Thoracic aorta (tissue), 2 donors: ENCODE data around the gene WNT7A. TPM values are rescaled to one million over a fixed set of nuclear protein-coding genes. Genes with fewer than 3 reads are reported as not detected.

Source experiments
- ATAC-seq: fragments of 150-250 bp; one replicate; pipeline ENCODE4 v1.8.0; 2017; ENCODE audit warnings: low read depth; ENCODE audit not compliant: insufficient number of reproducible peaks, low FRiP score
- DNase-seq: peaks from one replicate; pipeline ENCODE4 v3.0.0-alpha.2; 2020; ENCODE audit warnings: low spot score
- H3K27ac ChIP-seq, 2 donors: fragments of 200-600 bp; sonication (generic); 1 replicate in 1 of 2; 2 replicates in 1 of 2; pipeline ENCODE4 v1.5.1; 2016; ENCODE audit warnings: mild to moderate bottlenecking in 2 of 2, moderate library complexity in 2 of 2
- H3K27me3 ChIP-seq: fragments of 200-600 bp; sonication (generic); replicated peaks from 2 replicates; pipeline ENCODE4 v1.6.0; 2016; ENCODE audit warnings: mild to moderate bottlenecking; ENCODE audit not compliant: insufficient read depth
- H3K36me3 ChIP-seq: fragments of 200-600 bp; sonication (generic); one replicate; pipeline ENCODE4 v1.5.1; 2016
- H3K4me1 ChIP-seq, 2 donors: fragments of 200-600 bp; sonication (generic); 1 replicate in 1 of 2; 2 replicates in 1 of 2; pipeline versions ENCODE4 v1.5.1 to v1.6.0; 2016; ENCODE audit warnings: low read depth in 2 of 2, mild to moderate bottlenecking in 1 of 2; ENCODE audit not compliant: control insufficient read depth in 1 of 2
- H3K4me3 ChIP-seq: fragments of 200-600 bp; sonication (generic); 2 replicates; pipeline ENCODE4 v1.5.1; 2016; ENCODE audit warnings: mild to moderate bottlenecking
- H3K9me3 ChIP-seq: fragments of 200-600 bp; sonication (generic); 2 replicates; pipeline ENCODE4 v1.5.1; 2016
- total RNA-seq, 2 donors: library from RNA; depleted of rRNA; stranded (reverse); fragments of >200 nt; gene quantifications; one replicate each; pipeline versions ENCODE4 v1.1.0 to v1.2.3, GENCODE V29; 2016
- TF ChIP-seq, protein P1 (sequence below): fragments of 200-600 bp; sonication (generic); IDR thresholded peaks from one replicate; pipeline ENCODE4 v1.5.1; 2019; ENCODE audit warnings: antibody characterized with exemption

The WNT7A gene
- total RNA-seq, 2 donors from 2014 or later = not detected

DNA sequence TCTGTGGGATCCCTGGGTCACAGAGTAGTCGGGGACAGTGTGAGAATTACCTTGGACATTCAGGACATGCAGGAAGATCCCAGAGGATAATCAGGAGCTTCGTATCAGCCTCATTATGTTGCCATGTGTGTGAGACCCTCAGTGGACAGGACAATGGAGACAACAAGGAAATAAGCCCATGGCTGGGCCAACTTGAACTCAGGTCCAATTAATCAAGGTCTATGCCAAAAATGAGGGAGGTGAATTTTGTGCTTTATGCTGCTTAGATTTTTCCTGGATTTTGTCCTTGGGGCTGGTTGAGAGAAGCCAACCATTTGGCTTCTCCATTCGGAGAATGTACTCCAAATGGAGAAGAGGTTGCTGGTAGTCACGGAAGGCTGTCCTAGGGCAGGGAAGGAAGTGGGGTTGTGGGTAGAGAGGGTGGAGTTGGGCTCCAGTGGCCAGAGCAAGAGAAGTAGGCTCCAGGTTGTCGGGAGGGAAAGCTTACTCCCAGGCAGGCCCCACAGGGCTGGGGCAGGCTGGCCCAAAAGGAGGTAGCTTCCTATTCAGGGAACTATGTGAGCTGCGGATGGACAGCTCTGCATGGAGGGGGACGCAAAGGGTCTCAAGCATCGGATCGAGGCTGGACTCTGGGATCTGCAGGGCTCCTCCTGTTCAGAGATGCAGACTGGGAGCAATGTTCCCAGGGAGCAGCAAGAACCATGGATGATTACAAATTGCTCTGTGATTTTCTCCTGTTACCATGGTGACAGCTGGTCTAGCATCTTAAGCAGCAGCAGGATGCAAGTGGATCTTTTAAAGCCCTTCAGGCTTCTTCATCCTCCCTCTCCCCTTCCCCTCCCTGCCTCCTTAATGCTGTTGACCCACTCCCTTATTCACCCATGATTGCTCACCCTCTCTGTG lies 91.1 kb downstream of the WNT7A start:
- TF ChIP-seq, protein P1, sequence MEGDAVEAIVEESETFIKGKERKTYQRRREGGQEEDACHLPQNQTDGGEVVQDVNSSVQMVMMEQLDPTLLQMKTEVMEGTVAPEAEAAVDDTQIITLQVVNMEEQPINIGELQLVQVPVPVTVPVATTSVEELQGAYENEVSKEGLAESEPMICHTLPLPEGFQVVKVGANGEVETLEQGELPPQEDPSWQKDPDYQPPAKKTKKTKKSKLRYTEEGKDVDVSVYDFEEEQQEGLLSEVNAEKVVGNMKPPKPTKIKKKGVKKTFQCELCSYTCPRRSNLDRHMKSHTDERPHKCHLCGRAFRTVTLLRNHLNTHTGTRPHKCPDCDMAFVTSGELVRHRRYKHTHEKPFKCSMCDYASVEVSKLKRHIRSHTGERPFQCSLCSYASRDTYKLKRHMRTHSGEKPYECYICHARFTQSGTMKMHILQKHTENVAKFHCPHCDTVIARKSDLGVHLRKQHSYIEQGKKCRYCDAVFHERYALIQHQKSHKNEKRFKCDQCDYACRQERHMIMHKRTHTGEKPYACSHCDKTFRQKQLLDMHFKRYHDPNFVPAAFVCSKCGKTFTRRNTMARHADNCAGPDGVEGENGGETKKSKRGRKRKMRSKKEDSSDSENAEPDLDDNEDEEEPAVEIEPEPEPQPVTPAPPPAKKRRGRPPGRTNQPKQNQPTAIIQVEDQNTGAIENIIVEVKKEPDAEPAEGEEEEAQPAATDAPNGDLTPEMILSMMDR = no peak
- Histone ChIP-seq H3K36me3 (no peaks in the 10 kb centered on the region), H3K27me3 (no peaks in the 10 kb centered on the region), H3K27ac (no peak overlapping the region), H3K4me1 (no peaks in the 10 kb centered on the region), H3K4me3 (no peak overlapping the region), H3K9me3 (no peaks in the 10 kb centered on the region)
- DNase-seq (no peak), ATAC-seq (no peak)

DNA sequence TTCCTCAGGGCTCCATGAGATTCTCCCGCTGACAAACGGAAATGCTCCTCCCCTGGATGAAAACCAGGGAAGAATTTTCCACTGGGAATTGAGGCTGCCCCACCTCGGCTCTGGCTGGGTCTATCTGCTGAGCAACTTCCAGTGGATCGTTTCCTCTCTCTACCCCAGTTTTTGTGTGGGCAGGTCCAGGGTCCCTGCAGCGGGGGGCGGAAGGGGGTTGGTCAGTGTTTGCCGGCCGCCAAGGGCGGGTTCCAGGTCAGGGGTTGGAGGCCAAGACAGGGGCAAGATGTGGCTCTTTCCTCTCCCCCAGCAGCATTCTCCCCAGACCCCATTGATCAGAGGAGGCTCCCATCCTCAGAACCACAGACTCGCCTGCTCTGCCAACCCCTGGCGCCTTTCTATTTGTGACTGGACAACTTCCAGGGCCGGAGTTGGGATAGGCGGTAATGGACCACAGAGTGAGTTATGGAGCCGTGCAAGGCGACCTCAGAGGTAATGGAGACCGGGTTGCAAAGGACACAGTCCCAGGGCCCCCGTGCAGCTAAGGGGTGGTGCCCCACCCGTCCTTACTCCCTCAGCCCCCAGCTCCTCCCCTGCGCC lies 92.2 kb downstream of the WNT7A start:
- no peaks in the 10 kb centered on the region for H3K27me3 ChIP-seq

DNA sequence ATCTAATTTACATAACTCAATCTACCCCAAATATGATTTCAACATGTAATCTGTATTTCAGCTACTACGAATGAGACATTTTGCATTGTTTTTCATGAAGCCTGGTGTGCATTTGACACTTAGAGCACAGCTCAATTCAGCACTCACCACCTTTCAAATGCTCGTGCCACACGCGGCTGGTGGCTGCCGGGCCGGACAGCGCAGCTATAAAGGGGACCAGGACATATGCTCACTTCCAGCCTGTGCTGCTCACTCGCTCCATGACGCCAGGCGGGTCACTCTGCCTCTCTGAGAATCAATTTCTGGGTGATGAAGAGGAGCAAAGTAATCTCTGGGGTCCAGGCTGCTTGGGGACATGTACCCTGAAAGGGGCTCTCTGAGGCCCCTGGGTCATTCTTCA lies 93.1 kb downstream of the WNT7A start:
- no peak overlapping the region for H3K27ac ChIP-seq
- TF ChIP-seq, protein P1 = no peak
- DNase-seq = no peak

More for the DNA sequence above, 92.2 kb downstream of the WNT7A start:
- Histone ChIP-seq H3K4me1 (no peaks in the 10 kb centered on the region), H3K4me3 (no peak overlapping the region), H3K27ac (no peak overlapping the region), H3K36me3 (no peaks in the 10 kb centered on the region), H3K9me3 (no peaks in the 10 kb centered on the region)
- TF ChIP-seq, protein P1 = no peak
- DNase-seq (no peak), ATAC-seq (no peak)

DNA sequence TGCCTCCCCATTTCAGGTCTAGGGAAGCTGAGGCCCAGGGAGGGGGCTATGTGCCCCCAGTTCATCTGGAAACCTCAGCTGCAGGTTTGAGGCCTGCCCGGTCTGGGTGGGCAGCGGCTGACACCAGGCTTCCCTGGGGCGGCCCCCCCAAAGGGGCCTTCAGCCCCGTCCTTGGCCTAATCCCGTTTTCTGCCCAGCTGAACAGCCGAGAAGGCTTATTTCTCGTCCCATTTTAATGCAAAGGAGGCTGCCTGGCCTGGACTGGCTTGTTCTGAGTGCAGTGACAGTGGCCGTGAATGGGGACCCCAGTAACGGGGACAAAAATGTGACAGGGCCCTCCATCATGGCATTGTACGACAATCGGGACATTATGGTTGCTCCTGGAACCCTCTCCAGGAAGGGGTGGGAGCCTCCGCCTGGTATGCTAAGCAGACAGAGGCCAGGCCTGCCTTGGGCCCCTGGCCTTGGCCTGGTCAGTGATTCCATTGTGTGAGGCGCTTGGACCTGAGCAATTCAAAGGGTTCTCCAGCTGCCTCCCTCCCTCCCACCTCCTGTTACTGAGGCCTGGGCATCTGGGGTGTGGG lies 93.9 kb downstream of the WNT7A start:
- Histone ChIP-seq H3K27ac (no peak overlapping the region), H3K4me1 (no peaks in the 10 kb centered on the region), H3K9me3 (no peaks in the 10 kb centered on the region), H3K4me3 (no peak overlapping the region), H3K27me3 (no peaks in the 10 kb centered on the region), H3K36me3 (no peaks in the 10 kb centered on the region)
- no peak for ATAC-seq
- TF ChIP-seq, protein P1 = no peak
- DNase-seq = no peak

More for the DNA sequence above, 93.1 kb downstream of the WNT7A start:
- Histone ChIP-seq H3K4me3 (no peak overlapping the region), H3K4me1 (no peaks in the 10 kb centered on the region), H3K27me3 (no peaks in the 10 kb centered on the region), H3K9me3 (no peaks in the 10 kb centered on the region), H3K36me3 (no peaks in the 10 kb centered on the region)
- ATAC-seq = no peak

DNA sequence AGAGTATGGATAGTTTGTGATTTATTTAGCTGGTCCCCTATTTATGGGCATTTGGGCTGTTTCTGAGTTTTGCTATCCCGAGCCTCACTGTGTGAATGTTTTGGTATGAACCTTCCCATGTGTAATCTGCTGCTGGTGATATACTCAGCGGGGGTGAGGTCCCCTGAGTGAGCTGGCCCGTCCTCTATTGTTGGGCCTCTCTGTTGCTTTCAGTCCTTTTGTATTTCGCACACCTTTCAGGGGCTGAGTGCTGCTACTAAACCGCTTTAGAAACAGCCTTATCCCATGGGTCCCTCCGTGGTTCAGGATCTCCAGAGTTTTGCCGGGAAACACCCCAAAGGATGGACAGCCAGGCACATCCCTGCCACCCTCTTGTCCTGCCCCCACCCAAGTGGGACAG lies 94.5 kb downstream of the WNT7A start:
- H3K4me3 ChIP-seq = no peak overlapping the region
- H3K9me3 ChIP-seq = no peaks in the 10 kb centered on the region
- no peaks in the 10 kb centered on the region for H3K4me1 ChIP-seq
- H3K27ac ChIP-seq = no peak overlapping the region
- DNase-seq (no peak), ATAC-seq (no peak)
- no peaks in the 10 kb centered on the region for H3K27me3 ChIP-seq
- no peaks in the 10 kb centered on the region for H3K36me3 ChIP-seq
- TF ChIP-seq, protein P1 = no peak
